Adrenal gland (tissue), 5 donors: Measurements from ENCODE around the gene TBX15.

Source experiments
- CTCF ChIP-seq, 6 experiments: fragments of 450-650 bp in 4 of 6; fragments of 200-600 bp in 2 of 6; sonication (generic) in 1 of 6; IDR thresholded peaks; 1 replicate in 5 of 6; 2 replicates in 1 of 6; pipeline versions ENCODE4 v1.5.1 to v1.8.0; 2016 to 2021; ENCODE audit warnings: antibody characterized with exemption in 6 of 6, mild to moderate bottlenecking in 2 of 6, moderate library complexity in 1 of 6
- POLR2A ChIP-seq, 2 donors: fragments of 450-650 bp; IDR thresholded peaks; one replicate each; pipeline ENCODE4 v1.6.1; 2017; ENCODE audit warnings: antibody characterized with exemption in 2 of 2, mild to moderate bottlenecking in 2 of 2, moderate library complexity in 1 of 2
- donor health status: DM: no; HTN: no; CAD: no.

GRCh38 chr1:118948351-118948750 is 39.8 kb downstream of the TBX15 start:
- TF ChIP-seq CTCF (IDR thresholded peaks at IDR 0.05) (no peak), POLR2A (IDR thresholded peaks at IDR 0.05) (no peak)
